HEK293T (cell line): ENCODE measurements around the gene F2.

Experiments used
- BHLHE40 ChIP-seq: fragments of 450-650 bp; IDR thresholded peaks from 2 replicates; pipeline ENCODE4 v1.6.1; 2016; ENCODE audit warnings: mild to moderate bottlenecking, moderate library complexity, borderline replicate concordance
- CTBP1 ChIP-seq: fragments of 450-650 bp; IDR thresholded peaks from 2 replicates; pipeline ENCODE4 v1.6.1; 2016; ENCODE audit warnings: borderline replicate concordance
- ELF4 ChIP-seq: fragments of 450-650 bp; IDR thresholded peaks from 2 replicates; pipeline ENCODE4 v1.6.1; 2017; ENCODE audit warnings: antibody characterized with exemption
- FOXK2 ChIP-seq: fragments of 450-650 bp; IDR thresholded peaks from 2 replicates; pipeline ENCODE4 v1.6.1; 2016; ENCODE audit warnings: mild to moderate bottlenecking
- FOXM1 ChIP-seq: fragments of 450-650 bp; IDR thresholded peaks from 2 replicates; pipeline ENCODE4 v1.6.1; 2017; ENCODE audit warnings: mild to moderate bottlenecking, borderline replicate concordance
- HDGF ChIP-seq: fragments of 450-650 bp; IDR thresholded peaks from 2 replicates; pipeline ENCODE4 v1.6.1; 2017; ENCODE audit warnings: antibody characterized with exemption, borderline replicate concordance
- SP1 ChIP-seq: fragments of 450-650 bp; IDR thresholded peaks from 2 replicates; pipeline ENCODE4 v1.6.1; 2017
- SUZ12 ChIP-seq: fragments of 450-650 bp; IDR thresholded peaks from 2 replicates; pipeline ENCODE4 v1.6.1; 2016; ENCODE audit warnings: mild to moderate bottlenecking
- ZNF384 ChIP-seq: fragments of 450-650 bp; IDR thresholded peaks from 2 replicates; pipeline ENCODE4 v1.6.1; 2016
- TF ChIP-seq, protein P1 (sequence below): fragments of 450-650 bp; IDR thresholded peaks from 2 replicates; pipeline ENCODE4 v1.6.1; 2016

DNA sequence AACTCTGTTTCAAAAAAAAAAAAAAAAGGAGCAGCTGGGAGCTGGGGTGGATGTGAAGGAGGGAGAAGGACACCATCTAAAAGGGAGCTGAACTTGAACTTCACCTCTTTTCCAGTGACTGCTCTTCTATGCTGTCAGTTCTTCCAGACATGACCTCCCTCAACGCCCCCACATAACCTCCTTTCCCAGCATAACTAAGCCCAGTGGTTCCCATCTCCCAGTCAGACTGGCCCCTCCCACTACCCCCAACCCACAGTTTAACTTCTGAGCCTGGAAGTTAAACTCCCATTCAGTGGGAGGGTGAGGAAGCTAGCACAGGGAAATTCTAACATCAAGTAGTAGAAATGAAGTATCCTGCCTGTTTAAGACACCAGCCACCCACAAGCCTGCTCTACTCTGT is 20.4 kb upstream of the F2 start:
- TF ChIP-seq SUZ12 (no peak), SP1 (no peak), ELF4 (no peak), HDGF (no peak), FOXM1 (no peak), BHLHE40 (no peak), FOXK2 (no peak), CTBP1 (no peak), ZNF384 (no peak)
- TF ChIP-seq, protein P1, sequence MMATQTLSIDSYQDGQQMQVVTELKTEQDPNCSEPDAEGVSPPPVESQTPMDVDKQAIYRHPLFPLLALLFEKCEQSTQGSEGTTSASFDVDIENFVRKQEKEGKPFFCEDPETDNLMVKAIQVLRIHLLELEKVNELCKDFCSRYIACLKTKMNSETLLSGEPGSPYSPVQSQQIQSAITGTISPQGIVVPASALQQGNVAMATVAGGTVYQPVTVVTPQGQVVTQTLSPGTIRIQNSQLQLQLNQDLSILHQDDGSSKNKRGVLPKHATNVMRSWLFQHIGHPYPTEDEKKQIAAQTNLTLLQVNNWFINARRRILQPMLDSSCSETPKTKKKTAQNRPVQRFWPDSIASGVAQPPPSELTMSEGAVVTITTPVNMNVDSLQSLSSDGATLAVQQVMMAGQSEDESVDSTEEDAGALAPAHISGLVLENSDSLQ, result no peak
